BJ (cell line): ENCODE results near the gene PTPN7. TPM values are rescaled to one million over a fixed set of nuclear protein-coding genes. Genes with fewer than 3 reads are reported as not detected.

ENCODE experiments used
- CTCF ChIA-PET: fragments of 350-600 bp; formaldehyde crosslinking; extraction: SDS; loops from one replicate; lab custom pipeline; 2021; ENCODE audit warnings: antibody characterized with exemption, inconsistent platforms; lab: Yijun Ruan, JAX
- POLR2A ChIA-PET: fragments of 300-600 bp; sonication (Branson Sonifier 250); formaldehyde crosslinking; extraction: SDS; loops from one replicate; lab custom pipeline; 2021; ENCODE audit warnings: antibody characterized with exemption; lab: Charles Lee
- DNase-seq: peaks from one replicate; pipeline ENCODE4 v3.0.0-alpha.2; 2011; ENCODE audit warnings: low read depth
- H3K27me3 ChIP-seq: 2 replicates; pipeline ENCODE4 v1.6.0; 2011; ENCODE audit warnings: low read length; ENCODE audit not compliant: control insufficient read depth, insufficient read depth
- H3K36me3 ChIP-seq: 2 replicates; pipeline ENCODE4 v1.5.1; 2011; ENCODE audit warnings: low read length; ENCODE audit not compliant: control insufficient read depth, insufficient read depth
- H3K4me3 ChIP-seq: 2 replicates; pipeline ENCODE4 v1.5.1; 2011; ENCODE audit warnings: low read depth, mild to moderate bottlenecking, control low read depth, low read length
- CTCF ChIP-seq: IDR thresholded peaks from 2 replicates; pipeline ENCODE4 v1.5.1; 2011; ENCODE audit warnings: low read depth, mild to moderate bottlenecking, control low read depth, inconsistent platforms, low read length, moderate library complexity; ENCODE audit not compliant: insufficient read depth
- polyA plus RNA-seq: library from polyadenylated mRNA; depleted of rRNA; stranded (reverse); fragments of >200 nt; gene quantifications from 2 replicates; pipeline ENCODE4 v1.2.3, GENCODE V29; 2011

The PTPN7 gene
- polyA plus RNA-seq, 1 experiment: not detected

GRCh38 chr1:202200112-202200548 is 39.7 kb upstream of the PTPN7 start:
- DNase-seq: no peak
- no peak for TF ChIP-seq CTCF
- Histone ChIP-seq H3K36me3 (no peaks in the 10 kb centered on the region), H3K27me3 (peaks cover 23% of the 10 kb centered on the region), H3K4me3 (no peak overlapping the region)
- ChIA-PET CTCF (interaction anchor here (1.4 to 1.9 kb wide), 5 partner anchors 7 to 116 kb away, joined by 4 to 10 read pairs (median 6); partner anchors contain the start of gene LGR6), POLR2A (no interaction called here)

DNA sequence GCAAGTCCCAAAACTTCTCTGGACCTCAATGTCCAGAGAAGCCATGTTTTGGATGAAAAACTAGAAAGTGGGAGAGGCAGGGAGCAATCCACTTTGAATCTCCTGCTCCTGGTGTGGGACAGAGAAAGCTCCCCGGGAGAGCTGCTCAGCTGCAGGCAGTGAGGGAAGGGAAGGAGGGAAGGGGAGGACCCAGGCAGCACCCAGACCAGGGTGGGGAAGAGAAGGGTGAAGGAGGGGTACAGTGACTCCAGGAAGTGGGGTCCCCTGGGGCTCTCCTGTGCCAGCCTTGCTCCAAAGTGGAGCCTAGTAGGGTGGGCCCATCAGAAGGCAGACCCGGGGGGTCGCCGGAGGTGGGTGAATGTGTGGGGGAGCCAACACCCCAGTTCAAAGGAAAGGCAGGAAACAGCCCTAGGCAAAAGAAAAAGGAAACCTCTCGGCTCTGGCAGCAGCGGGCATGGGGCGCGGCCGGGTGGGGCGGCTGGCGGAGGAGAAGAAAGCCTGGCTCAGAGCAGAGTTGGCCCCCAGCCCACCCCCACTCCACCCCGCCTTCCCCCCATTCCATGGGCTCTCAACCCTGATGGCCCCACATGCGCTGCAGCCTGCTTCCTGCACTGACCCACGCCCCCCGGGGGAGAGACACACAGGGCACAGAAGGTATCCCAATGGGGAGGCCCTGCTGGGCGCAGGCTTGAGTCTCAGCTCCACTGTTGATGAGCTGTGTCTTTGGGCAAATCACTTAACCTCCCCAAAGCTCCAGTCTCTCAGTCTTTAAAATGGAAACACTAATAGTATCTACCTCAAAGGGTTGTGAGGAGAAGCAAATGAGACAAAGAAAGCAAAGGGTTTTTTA is 38.9 kb upstream of the PTPN7 start:
- POLR2A ChIA-PET: no interaction called here
- H3K36me3 ChIP-seq: no peaks in the 10 kb centered on the region
- no peak overlapping the region for H3K4me3 ChIP-seq
- no peak for DNase-seq
- CTCF ChIA-PET: interaction anchor here (1.4 to 1.9 kb wide), 4 partner anchors 9 to 117 kb away, joined by 4 to 10 read pairs (median 6); no protein-coding TSS in a partner anchor
- no peak for TF ChIP-seq CTCF
- H3K27me3 ChIP-seq: peaks cover 27% of the 10 kb centered on the region

DNA sequence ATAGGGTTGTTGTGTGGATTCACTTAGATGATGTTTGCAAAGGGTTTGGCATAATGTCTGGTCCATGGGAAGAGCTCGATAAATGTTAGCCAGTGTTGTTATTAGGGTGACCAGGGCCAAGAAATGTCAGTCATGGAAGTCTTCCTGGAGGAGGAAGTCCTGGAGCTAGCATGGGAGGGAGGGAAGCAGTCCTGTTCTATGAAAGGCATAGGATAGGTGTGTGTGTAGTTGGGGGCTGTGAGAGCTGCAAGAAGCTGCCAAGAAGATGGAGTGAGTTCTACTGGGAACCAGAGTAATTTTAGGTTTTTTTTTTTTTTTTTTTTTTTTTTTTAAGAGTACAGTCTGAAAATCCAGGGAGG is 37.9 kb upstream of the PTPN7 start:
- TF ChIP-seq CTCF: no peak
- CTCF ChIA-PET: interaction anchor here (1.0 to 1.2 kb wide), 2 partner anchors 9 to 13 kb away, joined by 3 to 4 read pairs; no protein-coding TSS in a partner anchor
- POLR2A ChIA-PET: no interaction called here

DNA sequence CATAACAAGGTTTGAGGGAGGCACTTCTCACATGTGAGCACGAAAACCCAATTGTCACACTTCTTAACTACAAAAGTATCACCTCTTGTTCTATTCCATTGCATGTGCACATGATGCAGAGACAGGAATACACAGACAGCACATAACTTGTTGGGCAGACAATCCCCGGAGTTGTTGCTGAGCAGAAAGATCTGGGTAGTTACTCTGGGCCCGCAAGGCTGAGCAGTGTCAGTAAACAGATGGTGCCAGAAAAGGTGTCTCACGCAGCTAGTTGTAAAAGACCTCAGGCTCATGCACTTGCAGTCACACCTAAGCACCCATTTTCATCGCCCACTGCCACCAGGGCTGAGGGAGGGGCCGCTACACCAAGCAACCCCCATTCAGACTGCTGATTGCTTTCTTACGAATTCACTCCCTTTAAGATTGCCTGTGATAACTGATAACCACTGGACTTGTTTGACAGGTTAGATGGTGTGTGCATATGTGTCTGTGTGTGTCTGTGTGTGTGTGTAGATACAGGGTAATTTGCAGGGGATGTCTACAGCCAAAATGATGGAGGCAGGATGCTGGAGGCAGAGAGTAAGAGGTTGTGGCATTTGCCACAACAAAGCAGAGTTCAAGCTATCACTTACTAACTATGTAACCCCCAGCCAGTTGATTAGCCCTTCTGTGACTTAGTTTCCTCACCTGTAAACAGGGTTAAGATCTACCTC is 37.4 kb upstream of the PTPN7 start:
- Histone ChIP-seq H3K36me3 (no peaks in the 10 kb centered on the region), H3K27me3 (peaks cover 35% of the 10 kb centered on the region), H3K4me3 (no peak overlapping the region)
- TF ChIP-seq CTCF: no peak
- no peak for DNase-seq
- POLR2A ChIA-PET: no interaction called here
- CTCF ChIA-PET: interaction anchor here (1.0 to 1.2 kb wide), 2 partner anchors 8 to 13 kb away, joined by 3 to 4 read pairs; no protein-coding TSS in a partner anchor

More for the DNA sequence above, 37.9 kb upstream of the PTPN7 start:
- peaks cover 34% of the 10 kb centered on the region for H3K27me3 ChIP-seq
- H3K4me3 ChIP-seq: no peak overlapping the region
- no peak for DNase-seq
- no peaks in the 10 kb centered on the region for H3K36me3 ChIP-seq

GRCh38 chr1:202194328-202194648 is 33.9 kb upstream of the PTPN7 start:
- Histone ChIP-seq H3K27me3 (peaks cover 35% of the 10 kb centered on the region), H3K36me3 (no peaks in the 10 kb centered on the region), H3K4me3 (no peak overlapping the region)
- POLR2A ChIA-PET: no interaction called here
- no peak for DNase-seq
- CTCF ChIA-PET: interaction anchor here (0.7 to 5.5 kb wide), 13 partner anchors 8 to 526 kb away, joined by 3 to 158 read pairs (median 12); no protein-coding TSS in a partner anchor
- TF ChIP-seq CTCF: no peak
